ENCODE measurements around the gene PIEZO2. TPM values are rescaled to one million over a fixed set of nuclear protein-coding genes. Genes with fewer than 3 reads are reported as not detected.

The PIEZO2 gene
- total RNA-seq, 1 experiment from 2014 or later: 0.11 TPM

GRCh38 chr18:10705291-10705690, 444.1 kb downstream of the PIEZO2 start:
- Mint-ChIP-seq H3K4me3 (ENCODE audit: unreplicated experiment) (no peak overlapping the region), H3K9me3 (ENCODE audit: unreplicated experiment) (no peaks in the 10 kb centered on the region), H3K27me3 (ENCODE audit: insufficient read depth, unreplicated experiment) (peaks cover 6% of the 10 kb centered on the region), H3K27ac (ENCODE audit: unreplicated experiment) (no peak overlapping the region), H3K36me3 (ENCODE audit: insufficient read depth, unreplicated experiment) (no peaks in the 10 kb centered on the region), H3K4me1 (ENCODE audit: low read depth, unreplicated experiment) (peaks cover 8% of the 10 kb centered on the region)
- Histone ChIP-seq H3K4me1 (0 out of 2 replicates have a peak, but pooled peaks cover 11% of the 10 kb centered on the region), H3K9me3 (no peaks in the 10 kb centered on the region), H3K36me3 (ENCODE audit: control insufficient read depth, insufficient read depth, low read length) (no peaks in the 10 kb centered on the region), H3K27me3 (replicated peaks; ENCODE audit: control insufficient read depth, insufficient read depth, low read length) (no peaks in the 10 kb centered on the region; the same call in 1 of the 2 replicates), H3K4me3 (ENCODE audit: low read depth, low read length) (no peak overlapping the region)
- BruUV-seq (replicated peaks): no TSS peak
- POLR2A ChIA-PET: no interaction called here
- no peak for TF ChIP-seq CTCF (IDR thresholded peaks at IDR 0.05; ENCODE audit: insufficient read depth in 1 of 2, low read depth in 1 of 2, low read length in 1 of 2, severe bottlenecking in 1 of 2, unreplicated experiment in 1 of 2)
- CTCF ChIA-PET: no interaction called here
- intact Hi-C loops (cut with micrococcal nuclease; ENCODE audit: unreplicated experiment): no loop called here
- no peak for DNase-seq

GRCh38 chr18:10702206-10702605, 447.2 kb downstream of the PIEZO2 start:
- no peaks in the 10 kb centered on the region; the same call in 1 of the 2 replicates for H3K27me3 ChIP-seq (replicated peaks; ENCODE audit: control insufficient read depth, insufficient read depth, low read length)
- Mint-ChIP-seq H3K36me3 (ENCODE audit: insufficient read depth, unreplicated experiment) (no peaks in the 10 kb centered on the region), H3K27me3 (ENCODE audit: insufficient read depth, unreplicated experiment) (no peaks in the 10 kb centered on the region), H3K27ac (ENCODE audit: unreplicated experiment) (no peak overlapping the region), H3K4me3 (ENCODE audit: unreplicated experiment) (no peak overlapping the region), H3K9me3 (ENCODE audit: unreplicated experiment) (no peaks in the 10 kb centered on the region), H3K4me1 (ENCODE audit: low read depth, unreplicated experiment) (peaks cover 8% of the 10 kb centered on the region)
- ChIA-PET POLR2A (no interaction called here), CTCF (no interaction called here)
- TF ChIP-seq CTCF (IDR thresholded peaks at IDR 0.05; ENCODE audit: insufficient read depth in 1 of 2, low read depth in 1 of 2, low read length in 1 of 2, severe bottlenecking in 1 of 2, unreplicated experiment in 1 of 2): no peak
- H3K36me3 ChIP-seq (ENCODE audit: control insufficient read depth, insufficient read depth, low read length): no peaks in the 10 kb centered on the region
- no TSS peak for BruUV-seq (replicated peaks)
- DNase-seq: no peak
- H3K4me1 ChIP-seq: 0 out of 2 replicates have a peak, but pooled peaks cover 11% of the 10 kb centered on the region
- intact Hi-C loops (cut with micrococcal nuclease; ENCODE audit: unreplicated experiment): no loop called here
- H3K9me3 ChIP-seq: no peaks in the 10 kb centered on the region
- H3K4me3 ChIP-seq (ENCODE audit: low read depth, low read length): no peak overlapping the region

- ChIA-PET CTCF (no interaction called here), POLR2A (no interaction called here)
- BruUV-seq (replicated peaks): no TSS peak
- no peak for DNase-seq
- Histone ChIP-seq H3K9me3 (no peaks in the 10 kb centered on the region), H3K4me3 (ENCODE audit: low read depth, low read length) (no peak overlapping the region), H3K36me3 (ENCODE audit: control insufficient read depth, insufficient read depth, low read length) (no peaks in the 10 kb centered on the region), H3K27me3 (replicated peaks; ENCODE audit: control insufficient read depth, insufficient read depth, low read length) (no peaks in the 10 kb centered on the region; the same call in 1 of the 2 replicates), H3K4me1 (no peaks in the 10 kb centered on the region)
- no peak for TF ChIP-seq CTCF (IDR thresholded peaks at IDR 0.05; ENCODE audit: insufficient read depth in 1 of 2, low read depth in 1 of 2, low read length in 1 of 2, severe bottlenecking in 1 of 2, unreplicated experiment in 1 of 2)
- Mint-ChIP-seq H3K4me1 (ENCODE audit: low read depth, unreplicated experiment) (no peaks in the 10 kb centered on the region), H3K9me3 (ENCODE audit: unreplicated experiment) (no peaks in the 10 kb centered on the region), H3K4me3 (ENCODE audit: unreplicated experiment) (no peak overlapping the region), H3K27ac (ENCODE audit: unreplicated experiment) (no peak overlapping the region), H3K27me3 (ENCODE audit: insufficient read depth, unreplicated experiment) (peaks cover 6% of the 10 kb centered on the region), H3K36me3 (ENCODE audit: insufficient read depth, unreplicated experiment) (no peaks in the 10 kb centered on the region)
- intact Hi-C loops (cut with micrococcal nuclease; ENCODE audit: unreplicated experiment): no loop called here
Measured at GRCh38 chr18:10690366-10690765, 459.0 kb downstream of the PIEZO2 start.
